GM18508 (cell line): ENCODE measurements around the gene HOMER2.
"Not testable (repeated sequence)": the region's sequence is repeated elsewhere in the genome, so short reads cannot be mapped to it uniquely, and the experiment has no call there.

Experiments used
- ATAC-seq: cut with Tn5 transposase; IDR thresholded peaks from one replicate; pipeline ENCODE4 v1.9.1; 2021; ENCODE audit warnings: moderate number of reproducible peaks; ENCODE audit not compliant: insufficient read depth, unreplicated experiment

HOMER2 gene

DNA sequence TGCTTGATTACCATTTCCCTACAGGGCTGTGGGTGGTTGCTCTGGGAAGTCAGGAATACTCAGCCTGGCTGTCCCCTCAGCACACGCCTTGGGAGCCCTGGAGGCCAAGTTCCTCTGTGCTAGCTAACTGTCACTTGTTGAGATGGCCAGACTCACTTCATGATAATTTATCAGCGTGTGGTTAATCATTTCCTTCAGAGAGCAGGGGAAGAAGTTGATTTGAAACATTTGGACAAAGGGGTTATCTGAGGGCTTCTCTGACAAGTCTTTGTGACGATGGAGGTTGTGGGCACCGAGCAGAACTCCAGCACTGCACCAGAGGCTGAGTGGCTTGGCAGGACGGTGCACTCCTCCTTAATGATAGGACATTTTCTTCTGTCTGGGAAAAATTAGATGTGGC is 81.2 kb downstream of the HOMER2 start:
- no peak for ATAC-seq

DNA sequence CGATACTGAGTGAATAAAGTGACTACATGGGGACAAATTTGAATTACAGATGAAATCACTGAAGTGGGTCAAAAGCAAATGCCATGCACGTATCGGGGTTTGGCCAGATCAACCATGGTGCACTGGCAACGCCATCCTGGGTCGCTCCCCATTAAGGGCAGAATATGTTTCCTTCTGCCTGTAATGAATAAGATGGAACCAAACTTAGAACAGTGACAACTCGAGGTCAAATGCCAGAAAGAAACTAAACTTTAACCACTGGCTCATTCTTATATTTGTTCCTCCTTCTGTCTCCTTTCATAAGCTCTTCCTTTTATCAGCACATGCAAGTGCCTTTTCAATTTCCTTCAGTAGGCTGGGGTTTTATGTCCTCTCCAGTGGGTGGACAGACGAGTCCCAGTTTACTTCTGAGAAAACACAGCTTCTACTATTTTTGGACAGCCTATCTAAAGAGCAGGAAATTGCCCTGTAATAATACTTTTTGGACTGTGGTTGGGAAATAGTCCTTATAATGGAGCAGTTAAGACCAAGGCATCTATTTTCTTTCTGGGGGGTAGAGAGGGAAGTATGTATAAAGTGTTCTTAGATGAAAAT is 81.7 kb downstream of the HOMER2 start:
- no peak for ATAC-seq

DNA sequence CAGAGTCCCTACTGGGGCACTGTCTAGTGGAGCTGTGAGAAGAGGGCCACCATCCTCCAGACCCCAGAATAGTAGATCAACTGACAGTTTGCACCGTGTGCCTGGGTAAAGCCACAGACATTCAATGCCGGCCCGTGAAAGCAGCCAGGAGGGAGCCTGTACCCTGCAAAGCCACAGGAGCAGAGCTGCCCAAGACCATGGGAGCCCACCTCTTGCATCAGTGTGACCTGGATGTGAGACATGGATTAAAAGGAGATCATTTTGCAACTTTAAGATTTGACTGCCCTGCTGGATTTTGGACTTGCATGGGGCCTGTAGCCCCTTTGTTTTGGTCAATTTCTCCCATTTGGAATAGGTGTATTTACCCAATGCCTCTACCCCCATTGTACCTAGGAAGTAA is 86.5 kb downstream of the HOMER2 start:
- not testable (repeated sequence) for ATAC-seq

DNA sequence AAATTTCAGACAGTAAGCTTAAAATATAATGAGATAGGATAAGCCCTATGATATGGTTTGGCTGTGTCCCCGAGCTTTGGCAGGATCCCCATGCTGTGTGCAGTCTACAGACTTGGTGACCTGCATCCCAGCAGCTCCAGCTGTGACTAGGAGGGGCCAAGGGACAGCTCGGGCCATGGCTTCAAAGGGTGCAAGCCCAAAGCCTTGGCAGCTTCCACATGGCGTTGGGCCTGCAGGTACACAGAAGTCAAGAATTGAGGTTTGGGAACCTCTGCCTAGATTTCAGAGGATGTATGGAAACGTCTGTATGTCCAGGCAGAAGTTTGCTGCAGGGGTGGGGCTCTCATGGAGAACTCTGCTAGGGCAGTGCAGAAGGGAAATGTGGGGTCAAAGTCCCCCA is 86.9 kb downstream of the HOMER2 start:
- not testable (repeated sequence) for ATAC-seq

DNA sequence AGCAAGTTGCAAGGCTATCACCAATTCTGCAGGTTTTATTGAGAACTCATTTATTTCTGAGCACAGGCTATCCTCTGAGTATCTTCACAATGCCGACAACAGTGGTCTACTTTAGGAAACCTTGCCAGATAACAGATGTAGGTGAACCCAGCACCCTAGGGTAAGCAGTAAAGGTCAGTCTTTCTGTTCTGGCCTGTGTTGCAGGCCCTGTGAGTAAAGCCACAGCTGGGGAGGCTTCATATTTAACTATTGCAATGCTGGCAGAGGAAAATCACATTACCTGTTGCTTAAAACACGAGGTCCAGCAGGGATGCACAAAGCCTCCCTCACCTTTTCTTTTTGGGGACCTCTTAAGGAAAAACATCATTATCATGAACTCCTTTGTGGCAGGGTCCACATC is 87.6 kb downstream of the HOMER2 start:
- ATAC-seq: no peak

DNA sequence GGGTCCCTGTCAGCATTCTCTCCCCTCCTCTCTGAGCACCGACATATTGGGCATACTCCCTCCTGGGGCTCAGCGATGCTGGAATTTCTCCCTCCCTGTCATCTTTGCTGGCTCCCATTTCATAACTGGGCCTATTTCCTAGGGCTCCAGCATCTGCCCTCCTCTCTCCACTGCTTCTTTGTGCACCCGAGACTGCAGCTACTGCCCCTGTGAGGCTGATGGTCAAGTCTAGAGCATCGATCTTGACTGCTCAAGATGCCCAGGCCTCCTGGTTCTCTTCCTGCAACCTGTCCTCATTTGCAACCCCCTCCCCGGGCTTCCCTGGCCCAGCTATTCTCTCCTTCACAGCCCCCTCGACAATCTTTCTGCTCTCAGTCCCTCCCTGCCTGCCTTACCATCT is 89.6 kb downstream of the HOMER2 start:
- no peak for ATAC-seq

DNA sequence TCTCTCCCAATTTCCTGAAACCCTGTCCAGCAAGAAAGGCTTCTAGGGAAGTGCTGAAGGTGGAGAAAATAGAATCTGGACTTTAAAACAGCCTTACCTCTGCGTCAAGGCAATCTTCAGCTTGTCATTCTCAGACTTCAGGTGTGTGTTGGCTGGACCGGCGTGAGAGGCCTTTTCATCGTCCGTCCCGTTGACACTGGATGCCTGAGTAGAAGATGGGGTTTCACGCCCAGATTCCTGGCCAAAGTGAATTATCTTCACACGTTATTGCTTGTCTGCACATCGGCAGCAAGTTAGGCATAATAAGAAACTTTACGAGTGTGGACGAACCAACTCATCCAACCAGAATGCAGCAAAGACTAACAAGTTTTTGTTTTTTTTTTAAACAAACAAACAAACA is 93.6 kb downstream of the HOMER2 start:
- no peak for ATAC-seq

DNA sequence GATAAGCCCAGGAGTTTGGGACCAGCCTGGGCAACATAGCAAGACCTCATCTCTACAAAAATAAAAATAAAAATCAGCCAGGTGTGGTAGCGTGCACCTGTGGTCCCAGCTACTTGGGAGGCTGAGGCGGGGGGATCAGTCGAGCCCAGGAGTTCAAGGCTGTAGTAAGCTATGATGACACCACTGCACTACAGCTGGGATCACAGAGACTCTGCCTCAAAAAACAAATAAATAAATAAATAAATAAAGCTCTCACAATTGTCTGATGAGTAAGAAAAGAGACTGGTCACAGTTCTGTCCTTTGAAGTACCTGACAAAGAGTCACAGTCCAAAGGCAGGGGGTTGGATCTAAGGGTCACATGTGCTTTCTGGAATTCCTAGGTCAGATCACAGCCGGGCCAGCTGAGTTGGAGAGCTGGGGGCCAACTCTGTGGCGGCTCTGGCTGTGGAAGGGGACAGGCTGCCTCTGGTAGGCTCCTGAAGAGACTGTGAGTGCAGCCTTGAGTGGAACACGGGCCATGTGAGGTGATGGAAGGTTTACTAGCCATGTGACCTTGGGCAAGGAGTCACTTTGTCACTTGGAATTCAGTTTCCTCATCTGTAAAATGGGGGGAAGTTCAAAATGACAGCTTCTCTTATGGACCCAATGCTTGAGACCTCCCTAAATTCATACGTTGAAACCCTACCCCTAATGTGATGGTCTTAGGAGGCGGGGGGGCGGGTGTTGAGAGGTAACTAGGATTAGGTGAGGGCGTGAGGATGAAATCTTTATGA is 95.9 kb downstream of the HOMER2 start:
- no peak for ATAC-seq

DNA sequence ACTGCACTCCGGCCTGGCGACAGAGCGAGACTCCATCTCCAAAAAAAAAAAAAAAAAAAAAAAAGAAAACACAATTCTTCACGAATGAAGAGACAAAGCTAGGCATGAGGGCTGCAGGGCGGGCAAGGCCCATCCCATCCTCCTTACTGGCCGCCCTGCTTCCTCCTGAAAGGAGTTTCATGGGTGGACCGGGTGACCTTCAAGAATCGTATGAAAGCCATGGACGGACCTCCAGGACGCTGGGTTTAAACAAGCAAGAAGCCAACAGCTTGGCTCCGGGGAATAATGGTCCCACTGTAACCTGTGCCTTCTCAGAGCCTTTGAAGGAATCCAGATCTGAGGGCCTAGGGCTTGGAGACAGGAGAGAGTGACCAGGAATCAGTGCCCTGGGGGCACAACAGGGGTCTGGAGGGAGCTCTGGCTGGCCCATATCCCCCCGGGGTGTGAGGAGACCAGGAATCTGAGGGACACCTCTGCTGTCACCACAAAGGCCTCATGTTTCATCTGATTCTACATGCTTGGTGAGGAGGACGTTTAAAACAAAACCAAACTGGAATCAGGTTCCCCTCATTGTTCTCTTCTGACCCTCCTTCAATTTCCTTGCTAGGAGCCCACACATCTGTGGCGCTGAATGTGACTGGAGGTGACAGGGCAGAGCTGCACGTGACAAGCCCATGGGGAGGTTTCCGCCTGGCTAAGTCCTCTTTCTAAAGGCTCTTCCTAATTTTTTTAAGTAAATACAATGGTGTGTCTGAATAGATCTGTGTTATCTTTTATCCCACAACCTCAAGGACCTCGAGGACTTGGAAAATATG is 97.0 kb downstream of the HOMER2 start:
- no peak for ATAC-seq

DNA sequence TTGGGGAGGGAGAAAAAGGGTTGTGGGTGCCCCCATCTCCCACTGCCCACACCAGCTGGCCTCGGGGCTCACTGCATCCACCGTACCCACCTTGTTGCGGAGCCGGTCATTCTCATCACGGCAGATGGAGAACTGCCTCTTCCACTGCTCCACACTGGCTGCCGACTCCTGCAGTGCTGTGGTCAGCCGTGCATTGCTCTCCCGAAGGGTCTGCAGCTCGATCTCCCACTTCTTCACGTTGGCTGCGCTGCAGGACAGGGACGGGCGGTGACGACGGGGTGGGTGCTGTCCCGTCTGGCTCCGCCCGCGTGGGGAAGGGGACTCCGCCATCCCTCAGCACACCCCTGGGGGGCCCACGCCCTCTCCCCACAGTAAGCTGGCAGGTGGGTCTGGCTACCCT is 98.0 kb downstream of the HOMER2 start:
- ATAC-seq: no peak

DNA sequence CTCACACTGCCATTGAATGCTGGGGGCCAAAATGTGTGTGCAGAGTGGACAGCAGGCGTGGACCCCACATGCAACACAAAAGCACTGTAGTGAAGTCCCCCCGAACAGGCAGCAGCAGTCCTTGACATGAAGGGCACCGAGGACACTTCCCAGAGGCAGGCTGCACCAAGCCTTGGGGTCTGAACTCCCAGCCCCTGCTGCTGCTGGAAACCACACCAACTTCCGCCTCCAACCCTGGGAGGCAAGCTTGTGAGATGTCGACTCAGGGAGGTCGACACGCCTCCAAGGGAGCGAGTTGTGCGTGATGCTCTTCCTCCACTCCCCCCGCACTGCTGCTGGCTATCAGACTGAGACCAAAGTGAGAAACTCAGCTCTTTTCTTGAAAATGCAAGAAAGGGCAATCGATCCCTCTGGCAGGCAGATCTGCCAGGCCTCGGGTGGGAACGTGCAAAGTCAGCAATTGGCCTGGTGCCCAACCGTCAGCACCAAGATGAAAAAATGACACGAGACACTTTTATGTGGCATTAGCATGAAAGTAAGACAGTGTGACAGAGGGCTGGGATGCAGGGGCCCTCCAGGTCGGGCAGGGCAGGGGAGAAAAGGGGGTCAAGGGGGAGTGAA is 99.5 kb downstream of the HOMER2 start:
- no peak for ATAC-seq

DNA sequence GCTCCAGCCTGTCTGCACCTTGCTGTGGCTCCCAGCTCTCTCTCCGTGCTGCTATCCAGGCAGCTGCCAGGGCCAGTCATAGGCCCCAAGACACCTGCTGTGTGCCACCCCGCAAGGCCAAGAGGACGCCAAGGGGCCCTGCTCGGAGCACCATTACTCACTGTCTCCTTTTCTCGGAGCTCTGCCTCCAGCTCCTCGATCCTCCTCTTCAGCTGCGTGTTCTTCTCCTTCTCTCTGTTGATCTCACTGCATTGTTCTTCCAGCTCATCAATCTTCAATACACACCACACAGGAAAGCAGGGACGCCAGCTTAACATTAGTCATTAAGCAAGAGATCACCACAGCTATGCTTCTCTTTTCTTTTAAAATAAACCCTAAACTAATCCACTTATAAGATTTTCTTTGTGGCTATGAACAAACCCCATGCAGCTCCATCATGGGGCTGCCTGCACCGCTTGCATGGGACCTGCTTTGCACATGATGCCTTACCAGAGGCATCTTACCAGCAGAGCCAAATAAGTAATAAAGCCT is 100.5 kb downstream of the HOMER2 start:
- ATAC-seq: no peak

DNA sequence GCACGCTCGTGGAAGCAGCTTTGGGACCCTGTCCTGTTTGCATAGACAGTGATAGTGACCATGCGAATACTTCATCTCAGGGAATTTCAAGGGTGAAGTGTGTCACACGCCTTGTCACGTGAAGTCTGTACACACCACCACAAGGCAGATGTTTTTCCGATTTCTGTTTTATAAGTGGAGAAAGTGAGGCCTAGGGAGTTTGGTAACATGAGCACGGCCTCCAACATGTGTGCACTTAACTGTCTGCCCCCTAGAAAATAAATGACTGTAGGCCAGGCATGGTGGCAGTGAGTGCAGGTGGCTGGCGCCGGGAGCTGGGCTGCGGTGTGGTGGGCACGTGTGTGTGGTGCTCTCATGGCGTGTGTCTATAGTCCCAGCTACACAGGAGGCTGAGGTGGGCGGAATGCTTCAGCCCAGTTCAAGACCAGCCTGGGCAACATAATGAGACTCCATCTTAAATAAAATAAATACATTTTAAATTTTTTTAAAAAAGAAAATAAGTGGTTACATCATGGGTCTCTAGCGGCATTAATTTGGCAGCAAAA is 101.1 kb downstream of the HOMER2 start:
- no peak for ATAC-seq

DNA sequence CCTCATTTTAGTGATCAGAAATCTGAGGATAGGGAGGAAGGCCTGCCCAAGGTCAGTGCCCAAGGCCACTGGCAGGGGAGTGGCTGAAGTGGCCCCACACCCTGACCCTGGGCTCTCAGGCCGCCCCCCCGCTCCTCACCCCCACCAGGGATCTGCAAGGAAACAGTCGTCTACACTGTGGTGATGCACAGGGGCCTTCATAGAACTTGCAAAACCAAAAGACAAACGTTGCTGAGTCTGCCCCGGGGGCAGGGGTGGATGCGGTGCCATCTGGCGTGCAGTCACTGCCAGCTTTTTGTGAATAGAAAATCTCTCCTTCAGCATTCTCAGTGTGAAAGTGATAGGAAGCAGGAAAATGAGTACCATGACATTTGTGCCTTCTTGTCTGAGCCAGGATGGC is 101.8 kb downstream of the HOMER2 start:
- ATAC-seq: no peak

DNA sequence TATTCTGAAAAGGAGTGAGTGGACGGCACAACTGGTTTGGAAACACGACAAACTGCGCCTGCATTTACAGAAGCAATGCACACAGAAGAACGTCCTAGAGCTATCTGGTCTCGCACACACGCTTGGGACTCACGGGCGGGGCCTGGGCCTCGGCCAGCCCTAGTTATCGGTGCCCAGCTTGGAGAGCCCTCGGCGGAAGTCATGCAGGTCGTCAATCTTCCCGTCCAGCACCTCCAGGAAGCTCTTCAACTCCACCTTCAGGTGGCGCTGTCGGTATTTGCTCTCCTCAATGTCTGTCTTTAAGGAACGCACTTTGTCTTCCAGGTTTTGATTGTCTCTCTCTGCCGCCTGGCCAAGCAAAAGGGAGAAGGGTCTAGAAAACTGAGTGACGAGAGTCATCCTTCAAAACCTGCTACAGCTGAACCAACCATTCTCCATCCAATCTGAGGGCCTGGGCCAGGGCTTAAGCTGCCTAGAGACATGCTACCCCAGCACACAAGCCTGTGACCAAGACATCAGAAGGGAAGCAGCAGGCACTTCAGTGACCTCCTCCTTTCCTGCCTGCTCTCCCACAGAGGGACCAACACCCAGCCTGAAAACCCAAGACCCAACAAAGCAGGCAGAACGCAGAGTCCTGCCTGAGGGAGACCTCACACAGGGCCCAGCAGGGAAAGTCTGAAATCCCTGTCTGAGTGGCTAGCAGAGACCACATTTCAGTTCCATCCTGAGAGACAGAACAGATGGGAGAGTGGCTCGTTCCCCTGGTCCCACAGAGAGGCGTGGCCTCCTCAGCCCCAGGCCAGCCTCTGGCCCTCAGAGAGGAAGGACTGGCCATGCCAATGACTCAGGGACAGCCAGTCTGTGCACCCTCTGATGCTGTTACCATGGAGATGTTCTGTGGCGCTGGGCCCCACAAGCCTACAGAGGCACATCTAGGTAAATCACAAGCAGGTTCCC is 102.7 kb downstream of the HOMER2 start:
- ATAC-seq: no peak

DNA sequence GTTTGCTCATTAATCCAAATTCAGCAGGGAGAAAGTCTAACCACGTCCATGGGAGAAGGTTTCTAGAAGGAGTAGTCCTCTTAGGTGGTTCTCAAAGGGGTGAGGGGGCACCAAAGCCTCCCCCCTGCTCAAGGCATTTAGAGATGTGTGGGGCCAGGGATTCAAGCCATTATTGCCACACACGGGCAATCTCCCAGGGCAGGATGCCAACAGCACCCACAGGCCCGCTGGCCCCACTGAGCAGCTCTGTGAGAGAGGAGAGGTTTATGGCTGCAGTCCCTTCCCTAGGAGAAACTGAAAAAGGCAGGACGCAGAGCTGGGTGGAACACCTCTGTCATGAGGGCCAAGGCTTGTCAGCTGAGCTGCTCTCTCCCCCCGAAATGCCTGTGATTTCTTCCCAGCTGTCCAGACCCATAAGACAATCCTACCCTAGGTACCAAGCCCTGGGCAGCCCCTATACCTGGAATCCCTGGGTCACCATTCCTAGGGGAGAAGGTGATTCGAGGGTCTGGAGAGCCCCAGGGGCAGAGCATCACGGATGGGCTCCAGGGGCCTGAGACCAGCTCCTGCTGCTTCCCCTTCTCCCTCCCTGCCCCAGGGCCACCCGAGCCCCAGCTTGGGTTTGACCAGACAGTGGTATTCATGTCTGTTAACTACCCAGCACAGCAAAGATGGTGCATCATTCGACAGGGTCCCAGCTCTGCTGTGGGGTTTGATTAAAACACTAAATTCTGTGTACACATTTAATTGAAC is 104.1 kb downstream of the HOMER2 start:
- no peak for ATAC-seq

DNA sequence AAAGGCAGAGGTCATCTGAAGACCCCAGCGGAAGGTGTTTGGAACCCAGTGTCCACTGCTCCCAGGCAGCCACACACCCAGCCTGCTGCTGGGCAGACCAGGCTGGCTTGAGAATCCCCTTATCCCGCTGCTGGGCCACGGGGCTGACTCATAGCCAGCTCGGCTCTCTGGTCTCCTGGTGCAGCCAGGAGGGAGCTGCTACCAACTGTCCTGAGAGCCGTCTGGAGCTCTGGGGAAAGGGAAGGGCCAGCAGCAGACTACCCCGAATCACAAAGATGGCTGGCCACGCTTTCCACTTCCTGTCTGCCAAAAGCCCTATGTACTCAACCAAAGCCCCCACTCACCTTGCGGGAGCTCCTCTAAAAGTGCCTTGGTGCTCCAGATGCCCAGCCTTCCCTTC is 104.8 kb downstream of the HOMER2 start:
- no peak for ATAC-seq

DNA sequence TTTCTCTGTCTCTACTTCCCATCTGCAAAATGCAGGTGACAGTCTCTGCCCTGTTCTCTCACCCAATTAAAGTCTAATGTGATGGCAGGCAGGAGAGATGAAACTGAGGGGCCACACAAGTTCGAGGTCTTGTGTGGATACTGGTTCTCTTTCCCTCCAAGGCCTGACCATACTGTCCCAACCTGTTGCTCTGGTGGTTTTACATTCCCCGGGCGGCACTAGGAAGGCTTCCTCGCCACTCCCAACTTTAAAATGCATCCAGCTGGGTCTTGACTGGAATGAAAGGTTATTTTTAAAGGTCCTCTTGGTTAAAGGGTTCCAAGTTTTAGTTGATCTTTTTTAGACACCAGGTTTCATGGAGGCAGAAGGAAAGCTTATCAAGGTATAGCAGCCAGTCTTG is 105.9 kb downstream of the HOMER2 start:
- ATAC-seq: no peak

DNA sequence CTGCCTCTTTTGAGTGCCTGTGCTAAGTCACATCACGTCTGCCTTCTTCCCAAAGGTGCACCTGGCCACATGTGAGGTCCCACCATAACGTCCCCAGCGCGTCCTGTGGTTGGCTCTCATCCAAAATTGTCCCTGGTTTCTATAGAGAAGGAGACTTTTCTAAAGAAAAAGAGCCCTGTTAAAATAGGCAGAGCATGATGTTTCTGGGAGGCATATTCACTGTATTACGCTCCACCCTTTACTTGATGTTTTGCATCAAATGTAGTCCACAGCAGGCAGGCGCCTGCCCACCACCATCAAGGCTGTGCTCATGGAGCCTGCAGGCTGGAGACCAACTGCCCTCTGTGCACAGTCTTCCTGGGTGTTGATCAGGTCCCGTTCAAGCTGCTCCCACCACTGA is 106.8 kb downstream of the HOMER2 start:
- no peak for ATAC-seq
